B cell (primary cell): Measurements from ENCODE around the gene DMC1. TPM values are rescaled to one million over a fixed set of nuclear protein-coding genes. Genes with fewer than 3 reads are reported as not detected.

Experiments used
- ATAC-seq: fragments of 200-7000 bp; cut with Tn5 transposase; one replicate; pipeline ENCODE4 v1.10.0; 2021; ENCODE audit warnings: low read depth, mild to moderate bottlenecking, moderate number of reproducible peaks, moderate library complexity
- CTCF ChIA-PET: fragments of 350-600 bp; sonication (Branson Sonifier 250); formaldehyde crosslinking; loops from one replicate; lab custom pipeline; 2021; ENCODE audit warnings: antibody characterized with exemption, inconsistent platforms; lab: Charles Lee
- POLR2A ChIA-PET: fragments of 350-600 bp; sonication (Branson Sonifier 250); formaldehyde crosslinking; loops from one replicate; lab custom pipeline; 2021; ENCODE audit warnings: antibody characterized with exemption; lab: Charles Lee
- DNase-seq: peaks from one replicate; pipeline ENCODE4 v3.0.0; 2013
- H2AFZ ChIP-seq: 2 replicates; pipeline ENCODE4 v1.6.1; 2012; ENCODE audit warnings: mild to moderate bottlenecking, low read depth, low read length; ENCODE audit not compliant: insufficient read depth, poor library complexity, severe bottlenecking
- H3K27ac ChIP-seq, 2 donors: 1 replicate in 1 of 2; 2 replicates in 1 of 2; pipeline ENCODE4 v1.5.1; 2012 to 2013; ENCODE audit warnings: low read length in 2 of 2, mild to moderate bottlenecking in 2 of 2, moderate library complexity in 1 of 2
- H3K27me3 ChIP-seq, 4 experiments: fragments of 200-600 bp in 1 of 4; sonication (generic) in 1 of 4; replicated peaks in 1 of 4; 1 replicate in 2 of 4; 2 replicates in 2 of 4; pipeline versions ENCODE4 v1.6.1 to v1.7.0; 2013 to 2016; ENCODE audit warnings: low read length in 3 of 4, mild to moderate bottlenecking in 2 of 4, mixed read lengths in 1 of 4, moderate library complexity in 1 of 4; ENCODE audit not compliant: insufficient read depth in 4 of 4, control insufficient read depth in 3 of 4; ENCODE audit errors: control extremely low read depth in 1 of 4
- H3K36me3 ChIP-seq, 2 experiments: replicated peaks in 1 of 2; 1 replicate in 1 of 2; 2 replicates in 1 of 2; pipeline versions ENCODE4 v1.6.1 to v1.7.1; 2013; ENCODE audit warnings: low read length in 1 of 2; ENCODE audit not compliant: insufficient read depth in 2 of 2, control insufficient read depth in 1 of 2; ENCODE audit errors: control extremely low read depth in 1 of 2, extremely low read depth in 1 of 2
- H3K4me1 ChIP-seq, 2 donors: fragments of 200-600 bp in 1 of 2; sonication (generic) in 1 of 2; 1 replicate in 1 of 2; 2 replicates in 1 of 2; pipeline versions ENCODE4 v1.5.1 to v1.6.1; 2013 to 2017; ENCODE audit warnings: low read length in 2 of 2; ENCODE audit not compliant: control insufficient read depth in 2 of 2, insufficient read depth in 2 of 2
- H3K4me2 ChIP-seq: replicated peaks from 2 replicates; pipeline ENCODE3; 2012; ENCODE audit warnings: mild to moderate bottlenecking, low read depth, low read length; ENCODE audit not compliant: poor library complexity, severe bottlenecking
- H3K4me3 ChIP-seq, 5 experiments: fragments of 200-600 bp in 1 of 5; sonication (generic) in 1 of 5; 1 replicate in 3 of 5; 2 replicates in 2 of 5; pipeline versions ENCODE4 v1.5.1 to v1.7.0; 2011 to 2016; ENCODE audit warnings: low read length in 4 of 5, mild to moderate bottlenecking in 4 of 5, low read depth in 2 of 5, control low read depth in 1 of 5, moderate library complexity in 1 of 5; ENCODE audit not compliant: insufficient read depth in 1 of 5; ENCODE audit errors: control extremely low read depth in 1 of 5, extremely low read depth in 1 of 5
- H3K79me2 ChIP-seq: fragments of 200-600 bp; sonication (generic); one replicate; pipeline ENCODE4 v1.6.0; 2016; ENCODE audit warnings: low read length; ENCODE audit not compliant: control insufficient read depth, insufficient read depth
- H3K9ac ChIP-seq: fragments of 200-600 bp; sonication (generic); 2 replicates; pipeline ENCODE4 v1.6.1; 2017; ENCODE audit warnings: mild to moderate bottlenecking, low read length, moderate library complexity
- H3K9me3 ChIP-seq, 3 donors: one replicate each; pipeline versions ENCODE4 v1.6.1 to v1.7.1; 2013; ENCODE audit warnings: low read length in 2 of 3; ENCODE audit not compliant: control insufficient read depth in 2 of 3, insufficient read depth in 1 of 3; ENCODE audit errors: control extremely low read depth in 1 of 3
- H4K20me1 ChIP-seq: 2 replicates; pipeline ENCODE4 v1.6.0; 2012; ENCODE audit warnings: mild to moderate bottlenecking, low read length; ENCODE audit not compliant: insufficient read depth, control insufficient read depth, poor library complexity, severe bottlenecking
- H3K27ac Mint-ChIP-seq: one replicate; pipeline ENCODE4 v1.8.0; 2021; ENCODE audit warnings: mixed read lengths
- H3K27me3 Mint-ChIP-seq: one replicate; pipeline ENCODE4 v1.8.0; 2021; ENCODE audit warnings: mixed read lengths
- H3K4me1 Mint-ChIP-seq: one replicate; pipeline ENCODE4 v1.8.0; 2021; ENCODE audit warnings: mixed read lengths
- H3K4me3 Mint-ChIP-seq: one replicate; pipeline ENCODE4 v1.8.0; 2021; ENCODE audit warnings: mixed read lengths
- H3K9me3 Mint-ChIP-seq: one replicate; pipeline ENCODE4 v1.8.0; 2022; ENCODE audit warnings: mixed read lengths; ENCODE audit not compliant: insufficient read depth
- CTCF ChIP-seq: fragments of 200-600 bp; IDR thresholded peaks from one replicate; pipeline ENCODE4 v1.8.0; 2022; ENCODE audit warnings: antibody characterized with exemption, mild to moderate bottlenecking
- EZH2 ChIP-seq: IDR thresholded peaks from 2 replicates; pipeline ENCODE4 v1.6.1; 2012; ENCODE audit warnings: borderline replicate concordance, low read depth, mild to moderate bottlenecking, moderate library complexity, low read length; ENCODE audit not compliant: insufficient read depth, poor library complexity, severe bottlenecking
- WGBS: methylation state at CpG from one replicate; pipeline ENCODE4 v1.1.5; 2013; ENCODE audit warnings: missing lambda C conversion rate; ENCODE audit not compliant: insufficient coverage; 5-methylcytosine and 5-hydroxymethylcytosine counted together
- intact Hi-C: fragments of 100-400 bp; cut with micrococcal nuclease; formaldehyde crosslinking; loops from one replicate; pipeline ENCODE4 v1.10.0; 2022
- polyA plus RNA-seq: library from polyadenylated mRNA; depleted of rRNA; stranded (reverse); fragments of >200 nt; gene quantifications from 2 replicates; pipeline ENCODE4 v1.2.3, GENCODE V29; 2012
- total RNA-seq, 2 donors: library from RNA; stranded (reverse); fragments of 120-200 nt in 1 of 2; gene quantifications; 1 replicate in 1 of 2; 2 replicates in 1 of 2; pipeline versions ENCODE4 v1.2.3 to v1.2.4, GENCODE V29; 2013 to 2022

DMC1 gene
- total and polyA plus RNA-seq, 2 donors (not counting 1 experiment from before 2014, with no cell fraction given), result 0.64 TPM; not detected in 1

- peaks cover 8 to 92% of the 10 kb centered on the region in 2 experiments for H3K36me3 ChIP-seq
- H3K4me3 Mint-ChIP-seq, result no peak overlapping the region
These were observed 82.0 kb downstream of the DMC1 start for GRCh38 chr22:38487946-38488345.

GRCh38 chr22:38485783-38486182, 84.2 kb downstream of the DMC1 start:
- ChIA-PET CTCF (no interaction called here), POLR2A (no interaction called here)
- Histone ChIP-seq H3K79me2 (peaks cover 9% of the 10 kb centered on the region), H3K9me3 (no peaks in the 10 kb centered on the region), H3K36me3 (peaks cover 6 to 92% of the 10 kb centered on the region in 2 experiments), H3K4me1 (no peaks in the 10 kb centered on the region), H3K4me3 (no peak overlapping the region), H3K27ac (no peak overlapping the region), H3K27me3 (no peaks in the 10 kb centered on the region), H2AFZ (no peak overlapping the region), H3K4me2 (no peak overlapping the region), H4K20me1 (peaks cover 35% of the 10 kb centered on the region), H3K9ac (no peak overlapping the region)
- Mint-ChIP-seq H3K9me3 (no peaks in the 10 kb centered on the region), H3K27ac (no peak overlapping the region), H3K4me1 (peaks cover 5% of the 10 kb centered on the region), H3K27me3 (no peaks in the 10 kb centered on the region), H3K4me3 (no peak overlapping the region)
- DNase-seq (no peak), ATAC-seq (no peak)
- TF ChIP-seq EZH2, result no peak
- 100% methylated on average over 2 of the region's 5 CpGs for WGBS
- intact Hi-C loops, result no loop called here

More at GRCh38 chr22:38487946-38488345, 82.0 kb downstream of the DMC1 start:
- Histone ChIP-seq H3K4me3 (no peak overlapping the region), H3K27ac (no peak overlapping the region), H3K4me2 (no peak overlapping the region), H3K27me3 (no peaks in the 10 kb centered on the region), H3K9ac (no peak overlapping the region), H3K79me2 (peaks cover 9% of the 10 kb centered on the region), H3K4me1 (no peaks in the 10 kb centered on the region), H4K20me1 (peaks cover 48% of the 10 kb centered on the region), H2AFZ (no peak overlapping the region), H3K9me3 (no peaks in the 10 kb centered on the region)
- ATAC-seq (no peak), DNase-seq (no peak)
- Mint-ChIP-seq H3K9me3 (no peaks in the 10 kb centered on the region), H3K27me3 (no peaks in the 10 kb centered on the region), H3K27ac (no peak overlapping the region), H3K4me1 (peaks cover 5% of the 10 kb centered on the region)
- 100% methylated on average over 1 of the region's 6 CpGs for WGBS
- CTCF ChIA-PET, result no interaction called here
- TF ChIP-seq CTCF (no peak), EZH2 (no peak)
- POLR2A ChIA-PET, result no interaction called here
- intact Hi-C loops, result no loop called here
